ENCODE data around the gene HAUS1.
"Not testable (repeated sequence)": the region's sequence is repeated elsewhere in the genome, so short reads cannot be mapped to it uniquely, and the experiment has no call there.

HAUS1 gene

GRCh38 chr18:46070232-46070631 lies 34.0 kb upstream of the HAUS1 start:
- no peaks in the 10 kb centered on the region for H3K36me3 ChIP-seq (ENCODE audit: control insufficient read depth in 2 of 2, insufficient read depth in 2 of 2, low read length in 2 of 2)
- H3K9me3 ChIP-seq (ENCODE audit: control insufficient read depth in 2 of 2, low read length in 2 of 2), result no peaks in the 10 kb centered on the region
- H3K27me3 ChIP-seq (ENCODE audit: control insufficient read depth in 1 of 2, insufficient read depth in 2 of 2, low read length in 2 of 2), result no peaks in the 10 kb centered on the region
- no peak overlapping the region for H3K4me3 ChIP-seq (ENCODE audit: low read length in 2 of 2)
- H3K4me1 ChIP-seq (ENCODE audit: control insufficient read depth, insufficient read depth, low read length), result peaks cover 29% of the 10 kb centered on the region
- no peak overlapping the region for H3K27ac ChIP-seq (ENCODE audit: low read length)
- no peak overlapping the region for H3K9ac ChIP-seq (ENCODE audit: low read length in 2 of 2)

- H3K27ac ChIP-seq (ENCODE audit: low read length), result no peak overlapping the region
- no peaks in the 10 kb centered on the region for H3K27me3 ChIP-seq (ENCODE audit: control insufficient read depth in 1 of 2, insufficient read depth in 2 of 2, low read length in 2 of 2)
- H3K9ac ChIP-seq (ENCODE audit: low read length in 2 of 2), result peak overlapping the region; percentile 78 to 85
- no peaks in the 10 kb centered on the region for H3K36me3 ChIP-seq (ENCODE audit: control insufficient read depth in 2 of 2, insufficient read depth in 2 of 2, low read length in 2 of 2)
- no peaks in the 10 kb centered on the region for H3K9me3 ChIP-seq (ENCODE audit: control insufficient read depth in 2 of 2, low read length in 2 of 2)
- peak overlapping the region; percentile 75 to 83 for H3K4me3 ChIP-seq (ENCODE audit: low read length in 2 of 2)
- H3K4me1 ChIP-seq (ENCODE audit: control insufficient read depth, insufficient read depth, low read length), result peaks cover 29% of the 10 kb centered on the region
These were observed 33.2 kb upstream of the HAUS1 start for GRCh38 chr18:46070815-46071652.

DNA sequence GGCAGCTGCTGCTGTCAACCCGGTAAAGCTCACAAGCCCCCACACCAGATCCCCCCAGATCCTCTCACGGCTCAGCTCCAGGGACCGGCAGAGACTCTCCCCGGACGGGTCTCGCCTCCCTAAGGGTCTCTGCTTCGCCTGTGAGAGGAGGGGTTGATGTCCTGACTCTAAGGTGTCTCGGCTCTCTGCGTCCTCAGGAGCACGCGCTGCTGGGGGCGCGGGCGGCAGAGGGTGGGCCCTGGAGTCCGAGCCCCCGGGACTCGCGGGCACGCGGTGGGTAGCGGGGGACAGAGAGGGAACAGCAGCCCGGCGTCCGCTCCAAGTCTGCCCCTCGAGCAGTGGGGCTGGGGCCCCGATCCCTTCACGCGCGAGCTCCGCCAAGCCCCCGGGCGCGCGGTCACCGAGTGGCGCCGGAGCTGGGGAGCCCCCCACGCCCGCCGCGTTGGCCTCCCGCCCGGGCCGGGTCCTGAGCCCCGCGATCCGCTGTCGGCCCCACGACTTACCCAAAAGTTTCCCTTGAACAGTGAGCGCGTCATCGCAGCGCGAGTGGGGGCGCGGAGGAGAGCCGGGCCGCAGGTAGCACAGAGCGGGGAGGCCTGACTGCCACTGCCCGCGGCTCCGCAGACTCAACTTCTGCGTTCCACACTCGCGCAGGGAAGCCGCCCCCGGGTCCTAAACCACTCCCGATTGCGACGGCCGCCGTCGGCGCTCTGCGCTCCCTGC lies 32.4 kb upstream of the HAUS1 start, which contains the start of gene PSTPIP2:
TSS of gene PSTPIP2 (minus strand) at position 608 of the 723 bp plus-strand sequence. CDS start at position 536, 72 bp downstream.
- no peaks in the 10 kb centered on the region for H3K27me3 ChIP-seq (ENCODE audit: control insufficient read depth in 1 of 2, insufficient read depth in 2 of 2, low read length in 2 of 2)
- H3K27ac ChIP-seq (ENCODE audit: low read length), result no peak within 1 kb of the TSS
- peak within 1 kb of the TSS; percentile 78 to 85 for H3K9ac ChIP-seq (ENCODE audit: low read length in 2 of 2)
- no peaks in the 10 kb centered on the region for H3K9me3 ChIP-seq (ENCODE audit: control insufficient read depth in 2 of 2, low read length in 2 of 2)
- no peaks in the 10 kb centered on the region for H3K36me3 ChIP-seq (ENCODE audit: control insufficient read depth in 2 of 2, insufficient read depth in 2 of 2, low read length in 2 of 2)
- peak within 1 kb of the TSS; percentile 75 to 83 for H3K4me3 ChIP-seq (ENCODE audit: low read length in 2 of 2)
- peaks cover 29% of the 10 kb centered on the region for H3K4me1 ChIP-seq (ENCODE audit: control insufficient read depth, insufficient read depth, low read length)

DNA sequence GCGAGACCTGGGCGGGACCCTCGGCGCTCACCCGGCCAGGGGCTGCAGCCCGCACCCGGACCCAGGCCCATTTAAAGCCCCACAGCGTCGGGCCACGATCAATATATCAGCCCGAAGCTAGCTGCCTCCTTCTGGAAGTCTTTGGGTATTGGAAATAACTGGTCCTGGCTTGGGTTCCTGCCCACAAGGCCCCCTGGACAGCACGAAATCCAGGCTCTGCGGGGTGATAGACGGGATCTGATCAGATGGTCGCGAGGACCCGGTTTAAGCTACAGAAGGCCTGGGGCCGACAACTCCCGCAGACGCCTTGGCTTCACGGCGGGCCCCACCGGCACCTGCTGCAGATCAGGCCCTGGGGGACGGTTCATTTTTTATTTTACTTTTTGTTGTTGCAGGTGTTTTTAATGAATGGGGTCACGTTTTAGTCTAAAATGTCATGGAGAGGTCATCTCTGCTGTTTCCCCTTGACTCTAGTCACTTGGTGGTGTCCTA lies 31.8 kb upstream of the HAUS1 start:
- Histone ChIP-seq H3K9ac (ENCODE audit: low read length in 2 of 2) (peak overlapping the region; percentile 78 to 85), H3K9me3 (ENCODE audit: control insufficient read depth in 2 of 2, low read length in 2 of 2) (no peaks in the 10 kb centered on the region), H3K4me3 (ENCODE audit: low read length in 2 of 2) (peak overlapping the region; percentile 75 to 83), H3K27me3 (ENCODE audit: control insufficient read depth in 1 of 2, insufficient read depth in 2 of 2, low read length in 2 of 2) (no peaks in the 10 kb centered on the region), H3K4me1 (ENCODE audit: control insufficient read depth, insufficient read depth, low read length) (peaks cover 31% of the 10 kb centered on the region), H3K27ac (ENCODE audit: low read length) (no peak overlapping the region), H3K36me3 (ENCODE audit: control insufficient read depth in 2 of 2, insufficient read depth in 2 of 2, low read length in 2 of 2) (no peaks in the 10 kb centered on the region)

- Histone ChIP-seq H3K27me3 (ENCODE audit: control insufficient read depth in 1 of 2, insufficient read depth in 2 of 2, low read length in 2 of 2) (no peaks in the 10 kb centered on the region), H3K27ac (ENCODE audit: low read length) (no peak overlapping the region), H3K9me3 (ENCODE audit: control insufficient read depth in 2 of 2, low read length in 2 of 2) (no peaks in the 10 kb centered on the region), H3K36me3 (ENCODE audit: control insufficient read depth in 2 of 2, insufficient read depth in 2 of 2, low read length in 2 of 2) (no peaks in the 10 kb centered on the region), H3K4me3 (ENCODE audit: low read length in 2 of 2) (no peak overlapping the region), H3K9ac (ENCODE audit: low read length in 2 of 2) (no peak overlapping the region), H3K4me1 (ENCODE audit: control insufficient read depth, insufficient read depth, low read length) (peaks cover 35% of the 10 kb centered on the region)
These were observed 31.2 kb upstream of the HAUS1 start for GRCh38 chr18:46072959-46073358.

DNA sequence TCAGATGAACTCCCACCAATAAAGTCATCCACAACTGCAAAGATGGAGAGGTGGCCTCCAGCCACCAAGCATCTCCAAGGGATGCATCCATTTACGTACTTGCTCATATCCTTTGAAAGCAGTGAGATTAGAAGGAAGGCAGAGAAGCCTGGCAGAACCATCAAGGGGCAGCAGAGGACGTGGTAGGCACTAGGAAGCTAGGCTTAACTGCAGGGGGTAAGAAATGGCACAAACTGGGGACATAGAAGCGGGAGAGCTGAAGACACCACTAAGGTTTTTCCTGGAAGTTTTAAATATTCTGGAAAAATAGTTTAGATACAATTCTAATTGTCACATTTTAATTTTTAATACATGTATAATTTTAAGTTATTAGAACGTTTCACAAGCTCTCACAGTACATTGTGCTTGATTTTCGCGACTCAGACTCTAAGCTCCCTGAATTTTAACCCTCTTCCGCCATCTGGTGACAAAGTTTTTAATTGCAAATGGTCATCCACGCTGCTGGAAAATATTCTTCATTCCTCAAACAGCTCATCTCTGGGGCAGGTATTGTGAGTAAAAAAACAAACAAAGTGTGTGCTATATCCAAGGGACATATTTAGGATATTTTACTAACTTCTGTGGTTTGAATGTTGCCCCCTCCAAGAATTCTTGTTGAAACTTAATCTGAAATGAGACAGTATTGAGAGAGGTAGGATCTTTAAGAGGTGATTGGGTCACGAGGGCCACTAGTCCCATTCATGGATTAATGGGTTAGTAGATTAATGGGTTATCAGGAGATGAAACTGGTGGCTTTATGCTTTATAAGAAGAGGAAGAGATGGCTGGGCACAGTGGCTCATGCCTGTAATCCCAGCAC lies 30.5 kb upstream of the HAUS1 start:
- no peak overlapping the region for H3K4me3 ChIP-seq (ENCODE audit: low read length in 2 of 2)
- no peak overlapping the region for H3K9ac ChIP-seq (ENCODE audit: low read length in 2 of 2)

DNA sequence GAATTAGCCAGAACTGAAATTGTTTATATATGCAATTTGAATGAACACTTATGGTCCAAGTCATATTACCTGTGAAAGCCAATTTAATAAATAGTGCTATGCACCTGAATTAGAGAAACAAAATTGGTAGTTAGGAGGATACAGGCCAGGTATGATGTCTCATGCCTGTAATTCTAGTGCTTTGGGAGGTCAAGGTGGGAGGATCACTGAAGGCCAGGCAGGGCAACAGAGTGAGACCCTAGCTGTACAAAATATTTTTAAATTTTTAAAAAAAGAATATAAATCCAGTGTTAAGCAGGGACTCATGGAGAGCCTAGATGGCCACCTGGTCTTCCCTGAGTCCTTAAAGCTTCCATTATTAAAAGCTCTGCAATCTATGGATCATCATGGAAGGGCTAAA lies 24.8 kb upstream of the HAUS1 start:
- Histone ChIP-seq H3K27me3 (ENCODE audit: control insufficient read depth in 1 of 2, insufficient read depth in 2 of 2, low read length in 2 of 2) (no peaks in the 10 kb centered on the region), H3K9me3 (ENCODE audit: control insufficient read depth in 2 of 2, low read length in 2 of 2) (no peaks in the 10 kb centered on the region), H3K27ac (ENCODE audit: low read length) (no peak overlapping the region), H3K36me3 (ENCODE audit: control insufficient read depth in 2 of 2, insufficient read depth in 2 of 2, low read length in 2 of 2) (peaks cover 21 to 23% of the 10 kb centered on the region in 2 donors), H3K9ac (ENCODE audit: low read length in 2 of 2) (no peak overlapping the region), H3K4me3 (ENCODE audit: low read length in 2 of 2) (no peak overlapping the region), H3K4me1 (ENCODE audit: control insufficient read depth, insufficient read depth, low read length) (peaks cover 6% of the 10 kb centered on the region)

More for the DNA sequence above, 30.5 kb upstream of the HAUS1 start:
- H3K36me3 ChIP-seq (ENCODE audit: control insufficient read depth in 2 of 2, insufficient read depth in 2 of 2, low read length in 2 of 2), result no peaks in the 10 kb centered on the region
- no peaks in the 10 kb centered on the region for H3K9me3 ChIP-seq (ENCODE audit: control insufficient read depth in 2 of 2, low read length in 2 of 2)
- H3K27me3 ChIP-seq (ENCODE audit: control insufficient read depth in 1 of 2, insufficient read depth in 2 of 2, low read length in 2 of 2), result no peaks in the 10 kb centered on the region
- H3K4me1 ChIP-seq (ENCODE audit: control insufficient read depth, insufficient read depth, low read length), result peaks cover 35% of the 10 kb centered on the region
- no peak overlapping the region for H3K27ac ChIP-seq (ENCODE audit: low read length)

DNA sequence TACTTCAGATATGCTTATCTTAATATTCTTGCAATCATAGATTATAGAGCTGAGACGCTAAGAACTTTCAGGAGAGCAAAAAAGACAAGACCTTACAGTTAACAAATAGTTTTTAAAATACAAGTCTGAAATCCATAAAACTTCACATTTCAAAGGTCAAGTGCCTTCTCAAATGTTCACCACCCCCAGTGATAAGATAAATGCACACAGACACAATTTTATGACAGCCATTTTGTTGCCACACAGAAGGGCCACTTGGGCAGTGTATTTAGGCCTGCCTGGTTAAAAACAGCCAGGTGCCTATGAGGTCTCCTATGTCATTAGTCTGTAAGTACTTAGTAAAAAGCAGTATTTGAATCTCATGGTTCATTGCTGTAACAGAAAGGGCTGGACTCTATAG lies 24.0 kb upstream of the HAUS1 start:
- Histone ChIP-seq H3K27me3 (ENCODE audit: control insufficient read depth in 1 of 2, insufficient read depth in 2 of 2, low read length in 2 of 2) (no peaks in the 10 kb centered on the region), H3K4me1 (ENCODE audit: control insufficient read depth, insufficient read depth, low read length) (peaks cover 6% of the 10 kb centered on the region), H3K36me3 (ENCODE audit: control insufficient read depth in 2 of 2, insufficient read depth in 2 of 2, low read length in 2 of 2) (peaks cover 27 to 30% of the 10 kb centered on the region in 2 donors), H3K9ac (ENCODE audit: low read length in 2 of 2) (no peak overlapping the region), H3K9me3 (ENCODE audit: control insufficient read depth in 2 of 2, low read length in 2 of 2) (no peaks in the 10 kb centered on the region), H3K27ac (ENCODE audit: low read length) (no peak overlapping the region), H3K4me3 (ENCODE audit: low read length in 2 of 2) (no peak overlapping the region)

DNA sequence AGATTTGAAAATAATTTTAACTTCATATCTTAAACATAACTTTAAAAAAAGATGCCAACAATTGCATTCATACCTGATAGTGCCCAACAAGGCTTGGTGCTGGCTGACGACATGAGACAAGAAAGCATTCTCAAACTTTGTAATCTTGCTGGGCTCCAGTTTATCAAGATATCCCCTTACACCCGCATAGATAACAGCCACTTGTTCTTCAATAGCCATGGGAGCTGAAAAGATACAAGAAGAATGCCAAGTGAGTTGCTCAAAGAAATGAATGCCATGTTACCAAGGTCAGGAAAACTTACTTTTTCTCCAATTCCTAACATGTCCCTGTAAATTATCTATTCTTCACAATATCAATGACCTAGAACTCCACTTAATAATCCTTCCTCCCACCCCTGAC lies 19.8 kb upstream of the HAUS1 start:
- Histone ChIP-seq H3K27me3 (ENCODE audit: control insufficient read depth in 1 of 2, insufficient read depth in 2 of 2, low read length in 2 of 2) (no peaks in the 10 kb centered on the region), H3K9ac (ENCODE audit: low read length in 2 of 2) (no peak overlapping the region), H3K4me3 (ENCODE audit: low read length in 2 of 2) (no peak overlapping the region), H3K9me3 (ENCODE audit: control insufficient read depth in 2 of 2, low read length in 2 of 2) (no peaks in the 10 kb centered on the region), H3K36me3 (ENCODE audit: control insufficient read depth in 2 of 2, insufficient read depth in 2 of 2, low read length in 2 of 2) (peaks cover 64 to 68% of the 10 kb centered on the region in 2 donors), H3K27ac (ENCODE audit: low read length) (no peak overlapping the region), H3K4me1 (ENCODE audit: control insufficient read depth, insufficient read depth, low read length) (no peaks in the 10 kb centered on the region)

DNA sequence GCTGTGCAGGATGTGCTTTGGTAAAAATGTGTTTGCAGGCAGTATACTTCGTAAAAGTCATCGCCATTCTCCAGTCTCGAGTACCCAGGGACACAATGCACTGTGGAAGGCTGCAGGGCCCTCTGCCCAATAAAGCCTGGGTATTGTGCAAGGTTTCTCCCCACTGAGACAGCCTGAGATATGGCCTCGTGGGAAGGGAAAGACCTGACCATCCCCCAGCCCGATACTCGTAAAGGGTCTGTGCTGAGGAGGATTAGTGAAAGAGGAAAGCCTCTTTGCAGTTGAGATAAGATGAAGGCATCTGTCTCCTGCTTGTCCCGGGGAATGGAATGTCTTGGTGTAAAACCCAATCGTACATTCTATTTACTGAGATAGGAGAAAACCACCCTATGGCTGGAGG lies 15.7 kb upstream of the HAUS1 start:
- not testable (repeated sequence) for H3K27me3 ChIP-seq (ENCODE audit: control insufficient read depth in 1 of 2, insufficient read depth in 2 of 2, low read length in 2 of 2); H3K9ac ChIP-seq (ENCODE audit: low read length in 2 of 2); H3K4me1 ChIP-seq (ENCODE audit: control insufficient read depth, insufficient read depth, low read length); H3K4me3 ChIP-seq (ENCODE audit: low read length in 2 of 2); H3K27ac ChIP-seq (ENCODE audit: low read length); H3K9me3 ChIP-seq (ENCODE audit: control insufficient read depth in 2 of 2, low read length in 2 of 2)
- H3K36me3 ChIP-seq (ENCODE audit: control insufficient read depth in 2 of 2, insufficient read depth in 2 of 2, low read length in 2 of 2), result peaks cover 62 to 64% of the 10 kb centered on the region in 2 donors
